Measurements from ENCODE around the gene CCDC40.

GRCh38 chr17:80007939-80008338, 28.5 kb upstream of the CCDC40 start:
- TF ChIP-seq CTCF (IDR thresholded peaks at IDR 0.05) (no peak), EZH2 (IDR thresholded peaks at IDR 0.05; ENCODE audit: borderline replicate concordance, insufficient read depth, low read depth, low read length, poor library complexity, severe bottlenecking) (no peak)

Measured in B cell (primary cell).